GM19239 (cell line): ENCODE data around the gene PDZD2.

Experiments used
- DNase-seq: peaks from one replicate; pipeline ENCODE4 v3.0.0; 2011; ENCODE audit warnings: low spot score; ENCODE audit not compliant: insufficient read length
- FAIRE-seq: peaks from 2 replicates; lab custom pipeline; 2011; peaks lifted over from hg19 to GRCh38; lab: Jason Lieb, UNC

Gene PDZD2

GRCh38 chr5:32044434-32044833 lies 405.5 kb downstream of the PDZD2 start:
- no peak for DNase-seq

GRCh38 chr5:32044939-32045338 lies 406.0 kb downstream of the PDZD2 start:
- no peak for FAIRE-seq
- no peak for DNase-seq

More at GRCh38 chr5:32044434-32044833, 405.5 kb downstream of the PDZD2 start:
- no peak for FAIRE-seq

- no peak for DNase-seq
- FAIRE-seq = no peak
Observed at GRCh38 chr5:32047056-32047455, 408.1 kb downstream of the PDZD2 start.

GRCh38 chr5:32051796-32052195 lies 412.9 kb downstream of the PDZD2 start:
- FAIRE-seq (no peak), DNase-seq (no peak)

DNA sequence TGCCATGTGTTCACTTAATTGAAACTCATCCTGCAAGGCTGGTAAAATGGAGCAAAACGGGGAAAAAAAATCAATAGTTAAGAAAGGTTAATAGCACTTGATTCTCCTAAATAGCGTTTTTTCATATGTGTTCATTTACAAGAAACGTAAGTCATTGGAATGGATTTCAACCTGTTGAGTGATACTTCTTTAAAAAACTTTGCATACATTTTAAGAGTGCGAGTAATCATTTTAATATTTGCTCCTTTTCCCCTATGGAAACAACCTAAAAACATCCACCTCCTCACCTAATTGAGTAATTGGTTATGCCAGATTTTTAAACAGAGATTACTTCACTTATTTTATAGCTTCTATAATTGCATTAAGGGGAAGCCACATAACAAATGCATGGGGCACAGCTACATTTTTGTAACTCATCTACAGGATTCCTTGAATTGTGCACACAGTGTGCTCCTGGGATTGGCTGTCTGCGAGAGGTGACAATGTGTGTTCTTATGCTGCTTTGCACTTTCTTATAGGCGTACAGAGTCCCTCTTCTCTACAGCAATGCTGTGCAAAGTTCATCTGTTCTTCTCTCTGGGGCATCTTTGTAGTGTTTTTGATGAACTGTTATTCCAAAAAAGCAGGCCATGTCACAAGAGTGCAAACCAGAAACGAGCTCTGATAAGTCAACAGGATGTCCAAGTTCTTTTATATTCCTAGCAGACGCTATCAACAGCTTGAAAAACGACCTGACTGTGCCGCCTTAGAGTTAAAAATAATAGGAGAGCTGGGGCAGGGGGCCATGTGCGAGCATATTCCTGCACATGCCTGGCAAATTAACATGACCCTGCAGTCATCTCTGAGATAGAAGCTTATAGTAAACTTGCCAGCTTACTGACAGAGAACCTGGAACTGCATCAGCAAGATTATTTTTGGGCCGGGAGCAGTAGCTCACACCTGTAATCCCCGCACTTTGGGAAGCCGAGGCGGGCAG lies 417.2 kb downstream of the PDZD2 start:
- DNase-seq (no peak), FAIRE-seq (no peak)

- FAIRE-seq = no peak
- DNase-seq = no peak
Observed at GRCh38 chr5:32057187-32058096, 418.5 kb downstream of the PDZD2 start.

- no peak for FAIRE-seq
- DNase-seq = no peak
Observed at GRCh38 chr5:32058101-32058500, 419.2 kb downstream of the PDZD2 start.

GRCh38 chr5:32058997-32059396 lies 420.1 kb downstream of the PDZD2 start:
- no peak for DNase-seq
- no peak for FAIRE-seq

DNA sequence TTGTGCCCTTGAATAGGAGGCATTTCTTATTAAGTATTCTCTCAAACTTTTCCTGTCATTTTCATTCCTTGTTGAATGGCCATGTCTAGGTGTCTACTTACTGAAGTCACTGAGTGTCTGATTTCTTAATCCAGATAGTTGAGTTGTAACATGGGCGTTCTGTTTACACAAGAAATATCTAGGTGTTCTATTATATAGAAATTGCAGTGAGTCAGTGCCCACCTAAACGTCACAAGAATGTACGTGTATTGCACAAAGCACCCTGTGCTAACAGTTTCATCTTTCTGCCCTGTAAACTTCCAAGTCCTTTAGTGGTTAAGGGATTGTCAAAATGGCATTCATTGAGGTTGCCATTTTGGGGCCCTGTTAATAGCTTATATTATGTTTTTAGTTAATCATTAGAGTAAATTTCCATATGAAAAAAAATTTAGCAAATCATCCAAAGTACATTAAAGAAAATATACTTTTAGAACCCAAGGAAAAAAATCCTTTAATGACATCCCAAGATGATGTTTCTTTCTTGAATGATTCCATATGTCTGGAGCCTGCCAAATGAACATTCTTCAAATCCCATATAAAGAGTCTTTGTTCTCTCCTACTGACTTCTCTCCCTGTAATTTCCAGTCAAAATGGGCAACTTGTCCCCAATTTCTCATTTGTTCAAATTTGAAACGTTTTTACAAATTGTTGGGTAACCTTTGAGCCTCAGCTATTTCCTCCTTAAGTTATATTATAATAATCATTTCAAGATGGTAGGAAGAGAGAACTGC lies 421.0 kb downstream of the PDZD2 start:
- no peak for DNase-seq
- no peak for FAIRE-seq

- no peak for DNase-seq
- FAIRE-seq = no peak
Observed at GRCh38 chr5:32061236-32061635, 422.3 kb downstream of the PDZD2 start.

GRCh38 chr5:32066448-32066847 lies 427.5 kb downstream of the PDZD2 start:
- FAIRE-seq = no peak
- no peak for DNase-seq

- DNase-seq (no peak), FAIRE-seq (no peak)
Observed at GRCh38 chr5:32067774-32068470, 429.0 kb downstream of the PDZD2 start.

GRCh38 chr5:32068561-32068960 lies 429.6 kb downstream of the PDZD2 start:
- no peak for DNase-seq
- FAIRE-seq = no peak

DNA sequence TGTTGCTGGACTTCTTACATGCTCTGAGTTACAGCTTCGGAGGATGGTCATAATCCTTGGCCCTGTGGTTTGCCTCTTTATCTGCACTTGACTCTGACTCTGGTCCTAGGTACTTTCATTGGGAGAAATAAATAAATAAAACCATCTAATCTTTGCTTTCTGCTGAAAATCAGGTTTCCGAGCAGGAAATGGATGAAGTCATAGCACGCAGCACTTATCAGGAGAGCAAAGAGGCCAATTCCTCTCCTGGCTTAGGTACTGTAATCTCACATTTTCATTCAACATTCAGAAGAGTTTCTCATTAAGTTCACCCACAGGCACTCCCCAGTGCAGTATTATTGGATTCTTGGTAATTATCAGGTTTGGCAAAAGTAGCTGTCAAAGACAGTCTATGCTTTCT lies 430.5 kb downstream of the PDZD2 start:
- DNase-seq = no peak
- FAIRE-seq = no peak

- DNase-seq (no peak), FAIRE-seq (no peak)
Observed at GRCh38 chr5:32071351-32071944, 432.5 kb downstream of the PDZD2 start.

DNA sequence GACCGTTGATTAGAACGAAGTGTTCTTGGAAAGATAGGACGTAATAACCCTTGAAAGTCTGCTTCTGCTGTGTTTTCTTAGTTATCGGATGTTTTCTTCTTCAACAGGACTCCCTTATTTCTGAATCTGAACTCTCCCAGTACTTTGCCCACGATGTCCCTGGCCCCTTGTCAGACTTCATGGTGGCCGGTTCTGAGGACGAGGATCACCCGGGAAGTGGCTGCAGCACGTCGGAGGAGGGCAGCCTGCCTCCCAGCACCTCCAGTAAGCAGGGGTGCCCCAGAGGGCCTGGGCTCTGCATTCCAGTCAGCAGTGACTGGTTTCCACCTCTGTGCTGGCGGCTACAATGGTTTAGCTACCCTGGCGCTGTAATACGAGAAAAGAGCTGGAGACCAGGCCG lies 433.1 kb downstream of the PDZD2 start:
- DNase-seq (no peak), FAIRE-seq (no peak)

GRCh38 chr5:32074401-32074800 lies 435.5 kb downstream of the PDZD2 start:
- DNase-seq (no peak), FAIRE-seq (no peak)

- FAIRE-seq (peak; percentile 86), DNase-seq (peak; percentile 16)
Observed at GRCh38 chr5:32076699-32077695, 438.1 kb downstream of the PDZD2 start.
